NCI-H510A (cell line): ENCODE data around the gene SPAG9.

Experiments used
- DNase-seq: peaks from one replicate; lab custom pipeline; 2025; lab: John Stamatoyannopoulos, UW

The SPAG9 gene

DNA sequence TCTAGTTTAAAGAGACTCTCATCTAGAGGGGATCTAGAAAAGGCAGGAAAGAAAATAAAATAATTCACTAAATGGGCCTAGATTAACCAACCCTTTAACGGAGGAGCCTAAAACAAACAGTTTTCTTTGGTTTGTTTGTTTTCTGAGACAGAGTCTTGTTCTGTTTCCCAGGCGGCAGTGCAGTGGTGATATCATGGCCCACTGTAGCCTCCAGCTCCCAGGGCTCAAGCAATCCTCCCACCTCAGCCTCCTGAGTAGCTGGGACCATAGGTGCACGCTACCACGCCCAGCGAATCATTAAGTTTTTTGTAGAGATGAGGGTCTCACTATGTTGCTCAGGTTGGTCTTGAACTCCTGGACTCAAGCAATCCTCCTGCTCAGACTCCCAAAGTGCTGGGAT, 132.2 kb downstream of the SPAG9 start:
- DNase-seq: no peak

DNA sequence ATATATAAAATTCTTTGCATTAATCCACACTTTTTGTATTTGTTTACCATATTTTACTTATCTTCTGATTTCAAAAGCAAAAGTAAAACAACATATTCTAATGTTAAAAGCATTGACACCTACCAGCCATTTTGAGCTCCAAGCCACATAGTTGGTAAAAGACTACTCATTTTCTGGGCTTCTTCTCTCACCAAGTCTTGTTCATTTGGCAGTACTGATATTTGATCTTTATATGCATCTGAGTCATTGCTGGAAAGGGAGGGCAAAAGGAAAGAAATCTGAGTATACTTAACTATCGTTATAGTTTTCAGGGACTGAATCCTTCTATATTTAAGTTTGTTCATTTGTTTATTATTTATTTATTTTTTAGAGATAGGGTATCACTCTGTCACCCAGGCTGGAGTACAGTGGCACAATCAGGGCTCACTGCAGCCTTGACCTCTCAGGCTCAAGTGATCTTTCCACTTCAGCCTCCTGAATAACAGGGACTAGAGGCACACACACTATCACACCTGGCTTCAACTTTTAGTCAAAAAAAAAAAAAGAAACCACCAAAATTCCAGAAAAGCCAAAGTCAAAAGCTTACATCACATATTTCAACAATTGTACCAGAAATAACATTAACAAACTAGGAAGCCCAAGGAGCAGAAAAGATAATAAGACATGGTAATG, 133.5 kb downstream of the SPAG9 start:
- DNase-seq: no peak

DNA sequence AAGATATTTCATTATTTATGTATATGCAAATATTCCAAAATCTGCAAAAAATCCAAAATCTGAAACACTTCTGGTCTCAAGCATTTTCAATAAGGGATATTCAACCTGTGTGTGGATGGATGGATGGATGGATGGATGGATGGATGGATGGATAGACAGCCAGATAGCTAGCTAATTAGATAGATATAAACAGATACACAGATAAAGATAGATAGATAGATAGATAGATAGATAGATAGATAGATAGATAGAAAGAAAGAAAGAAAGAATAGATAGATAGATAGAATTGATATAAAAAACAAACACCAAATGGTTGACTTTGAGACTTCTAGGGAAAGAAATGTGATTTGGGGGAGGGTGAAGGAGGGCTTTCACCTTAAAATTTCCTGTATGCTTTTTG, 139.4 kb downstream of the SPAG9 start:
- DNase-seq: no peak

DNA sequence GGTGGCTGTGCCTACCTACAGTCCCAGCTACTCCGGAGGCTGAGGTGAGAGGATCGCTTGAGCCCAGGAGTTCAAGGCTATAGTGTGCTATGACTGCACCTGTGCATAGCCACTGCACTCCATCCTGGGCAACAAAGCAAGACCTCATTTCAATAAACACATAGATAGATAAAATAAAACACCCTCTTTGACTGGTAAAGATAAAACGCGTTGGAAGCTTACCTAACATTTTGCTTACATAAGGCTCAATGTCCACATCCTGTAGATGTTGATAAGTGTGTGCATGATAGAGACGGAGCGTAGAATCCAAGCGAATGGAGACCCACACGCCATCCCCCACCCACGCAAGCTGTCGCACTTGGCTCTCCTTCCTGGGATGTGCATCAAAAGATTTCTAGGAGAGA, 141.1 kb downstream of the SPAG9 start:
- DNase-seq: peak; percentile 6

DNA sequence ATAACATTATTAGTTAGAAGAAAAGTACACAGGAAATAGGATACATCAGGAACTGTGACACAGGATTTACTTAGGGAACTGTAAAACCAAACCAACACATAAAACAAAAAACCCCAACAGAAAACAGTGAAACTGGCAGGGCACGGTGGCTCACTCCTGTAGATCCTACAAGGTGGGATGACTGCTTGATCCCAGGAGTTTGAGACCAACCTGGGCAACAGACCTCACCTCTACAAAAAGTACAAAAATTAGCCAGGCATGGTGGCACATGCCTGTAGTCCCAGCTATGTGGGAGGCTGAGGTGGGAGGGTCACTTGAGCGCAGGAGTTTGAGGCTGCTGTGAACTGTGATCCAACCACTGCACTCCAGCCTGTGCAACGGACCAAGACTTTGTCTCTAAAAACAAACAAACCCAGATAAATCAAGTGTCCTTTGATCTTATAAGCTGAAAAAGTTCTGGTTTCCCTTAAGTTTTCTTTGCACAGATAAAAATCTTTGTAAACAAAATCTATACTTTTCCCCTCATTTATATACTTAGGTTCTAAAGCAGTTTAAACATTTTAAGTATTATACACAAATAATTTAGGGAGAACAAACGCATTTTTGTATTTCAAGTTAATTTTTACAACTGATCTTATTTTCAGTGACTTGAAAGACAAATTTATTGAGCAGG, 143.0 kb downstream of the SPAG9 start:
- DNase-seq: no peak

DNA sequence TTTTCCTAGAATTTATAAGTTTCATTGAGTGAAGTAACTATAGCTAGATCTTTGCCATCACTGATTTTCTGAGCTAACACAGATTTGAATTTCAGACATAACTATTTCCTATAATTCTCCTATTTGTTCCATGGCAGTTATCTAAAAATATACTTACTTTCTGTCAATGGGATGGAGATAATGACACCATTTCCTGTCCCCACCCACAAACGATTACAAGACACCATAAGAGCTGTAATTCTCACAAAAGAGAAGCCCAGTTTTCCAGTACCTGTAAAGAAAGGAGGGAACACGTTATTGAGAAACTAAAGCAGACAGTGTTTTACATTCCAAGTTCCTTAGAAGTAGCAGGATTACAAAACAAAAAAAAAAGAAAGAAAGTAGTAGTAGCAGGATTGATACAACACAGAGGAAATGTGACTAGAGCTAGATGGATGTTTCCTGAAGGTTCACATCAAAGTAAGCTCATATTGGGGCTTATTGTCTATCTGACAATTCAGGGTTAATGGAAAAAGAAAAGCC, 143.7 kb downstream of the SPAG9 start:
- no peak for DNase-seq

DNA sequence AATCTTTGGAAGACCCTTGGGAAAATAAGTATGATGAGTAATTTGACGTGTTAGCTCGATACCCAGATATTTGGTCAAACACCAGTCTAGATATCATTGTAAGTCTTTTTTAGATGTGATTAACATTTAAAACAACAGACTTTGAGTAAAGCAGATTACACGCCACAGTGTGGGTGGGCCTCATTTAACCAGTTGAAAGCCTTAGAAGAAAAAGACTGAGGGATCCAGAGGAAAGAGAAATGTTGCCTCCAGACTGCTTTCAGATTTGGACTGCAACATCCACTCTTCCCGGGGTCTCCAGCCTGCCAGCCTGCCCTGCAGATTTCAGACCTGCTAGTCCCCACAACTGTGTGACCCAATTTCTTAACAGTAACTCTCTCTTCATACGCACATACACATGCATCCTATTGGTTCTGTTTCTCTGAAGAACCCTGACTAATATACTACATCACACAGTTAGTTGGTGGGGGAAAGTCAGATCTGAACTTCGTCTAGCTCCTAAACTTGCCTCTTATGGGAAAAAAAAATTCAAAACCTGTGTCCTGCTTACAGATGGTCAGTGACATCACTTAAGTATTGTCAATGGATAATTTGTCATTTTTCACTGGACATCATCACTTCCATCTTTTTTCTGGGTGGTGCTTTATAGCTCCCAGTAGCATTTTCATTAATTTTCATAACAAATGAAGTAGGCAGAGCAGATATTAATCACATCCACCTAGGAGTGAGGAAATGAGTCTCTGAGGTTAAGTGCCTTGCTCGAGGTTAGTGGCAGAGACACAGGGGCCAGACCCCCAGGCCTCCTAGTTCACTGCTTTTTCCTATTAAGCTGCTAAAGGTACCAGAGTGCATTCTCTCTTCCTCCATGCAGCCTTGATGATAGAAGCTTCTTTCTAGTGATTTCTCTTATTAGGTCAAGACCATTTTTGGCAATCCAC, 146.8 kb downstream of the SPAG9 start:
- no peak for DNase-seq

DNA sequence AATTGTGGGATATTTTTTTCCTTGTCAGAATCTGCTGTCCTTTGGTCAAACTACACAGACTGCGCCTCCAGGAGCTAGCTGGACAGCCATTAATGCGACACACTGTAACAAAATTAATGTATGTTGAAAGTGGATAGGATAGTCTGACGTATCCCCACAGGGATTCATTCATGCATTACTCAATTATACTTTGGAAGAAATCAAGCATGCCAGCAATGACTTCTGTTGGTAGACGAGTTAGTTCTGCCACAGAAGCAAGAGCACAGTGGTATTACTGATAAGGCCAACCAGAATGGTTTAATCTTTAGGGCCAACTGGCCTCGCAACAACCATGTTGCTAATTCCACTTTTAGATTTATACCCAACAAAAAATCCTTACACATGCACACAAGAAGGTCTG, 148.1 kb downstream of the SPAG9 start:
- no peak for DNase-seq

DNA sequence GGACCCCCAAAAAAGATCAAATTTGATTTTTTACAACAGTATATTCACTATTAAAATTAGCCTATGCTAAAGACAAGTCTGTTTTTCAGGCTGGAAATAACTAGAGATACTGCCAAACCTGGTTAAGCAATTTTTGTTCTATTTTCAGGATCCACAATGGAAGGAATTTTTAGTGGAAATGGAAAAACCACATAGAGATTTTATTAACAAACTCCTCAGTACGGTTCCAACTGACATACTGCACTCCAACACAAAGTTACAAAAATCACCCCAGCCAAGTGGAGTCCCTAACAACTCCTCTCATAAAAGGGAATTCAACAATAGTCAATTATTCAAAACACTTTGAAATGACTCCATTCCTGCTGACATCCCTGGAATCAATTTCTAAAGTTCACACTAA, 152.9 kb downstream of the SPAG9 start:
- no peak for DNase-seq

DNA sequence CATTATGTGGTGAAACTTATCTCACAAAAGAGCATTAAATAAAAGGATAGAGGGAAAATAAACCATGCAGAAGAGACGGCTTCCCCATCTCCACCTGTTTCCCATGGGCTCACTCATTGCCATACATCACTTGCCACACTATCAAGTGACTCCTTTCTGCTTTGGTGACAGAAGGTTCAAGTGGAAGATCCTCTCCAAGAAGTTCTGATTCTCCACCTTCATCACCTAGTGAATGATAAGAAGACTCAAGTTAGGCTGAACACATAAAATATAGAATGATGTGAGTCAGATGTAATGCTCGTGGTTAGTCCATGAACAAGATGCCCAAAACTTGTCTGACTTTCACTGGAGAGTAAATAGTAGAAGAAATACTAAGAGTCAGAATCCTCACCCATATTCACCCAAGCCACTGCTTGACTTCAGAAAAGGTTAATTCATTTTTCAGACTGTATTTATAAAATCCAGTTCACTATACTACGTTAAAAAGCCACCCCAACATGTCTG, 154.5 kb downstream of the SPAG9 start:
- no peak for DNase-seq

DNA sequence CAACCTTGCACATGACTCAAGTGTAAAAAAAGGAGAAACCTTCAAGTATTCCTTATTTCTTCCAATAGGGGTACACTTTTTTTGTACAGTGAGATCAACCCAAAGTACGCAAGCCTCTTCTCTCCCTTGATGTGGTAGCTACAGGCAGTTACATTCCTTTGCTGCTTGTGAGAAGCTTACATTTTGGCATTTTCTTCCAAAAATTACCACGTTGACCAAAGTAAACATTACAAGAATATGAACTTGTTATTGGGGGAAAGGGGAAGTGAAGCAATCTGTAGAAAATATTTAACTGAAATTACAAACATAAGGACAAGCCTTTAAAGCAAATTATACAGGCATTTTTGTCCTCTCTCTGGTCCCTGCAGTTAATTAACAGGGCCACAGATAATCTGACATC, 157.5 kb downstream of the SPAG9 start:
- DNase-seq: no peak

DNA sequence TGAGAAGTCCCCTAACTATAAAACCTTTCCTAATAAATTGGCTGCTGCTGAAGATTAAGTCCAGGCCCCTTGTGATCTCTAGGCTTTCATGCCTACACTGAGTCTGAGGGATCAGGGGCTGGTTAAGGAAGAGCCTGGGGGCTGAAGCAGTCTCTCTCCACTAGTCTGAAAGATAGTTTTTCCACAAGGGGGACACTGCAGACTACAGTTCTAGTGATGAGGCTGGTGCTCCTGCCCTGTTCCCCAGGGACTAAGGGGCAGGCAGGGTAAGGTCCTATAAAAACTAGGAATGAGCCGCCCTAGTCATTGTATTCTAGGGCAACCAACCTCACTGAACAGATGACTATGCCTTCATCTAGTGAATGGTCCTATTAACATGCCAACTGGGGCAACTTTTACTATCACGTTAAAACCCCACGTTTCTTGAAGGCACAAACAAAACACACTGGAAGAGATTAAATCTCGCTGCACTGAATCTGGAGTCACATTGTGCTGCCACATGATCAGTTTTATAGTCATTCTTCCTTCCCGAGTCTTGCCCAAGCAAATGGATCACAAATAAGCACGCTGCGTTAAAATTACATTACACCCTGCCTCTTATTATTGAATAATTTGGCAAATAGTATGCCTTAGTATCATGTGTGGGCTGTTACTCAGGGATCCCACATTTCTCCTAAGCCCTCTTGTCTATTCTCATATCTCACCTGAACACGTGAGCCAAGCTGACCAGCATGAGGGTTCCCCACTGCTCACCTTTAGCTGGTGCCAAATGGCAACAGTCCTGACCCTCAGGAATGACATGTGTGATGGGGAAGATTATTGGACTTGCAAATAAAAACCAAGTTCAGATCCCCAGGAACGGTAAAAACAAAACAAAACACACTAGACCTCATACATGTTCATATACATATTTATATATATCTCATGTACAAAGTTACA, 159.1 kb downstream of the SPAG9 start:
- no peak for DNase-seq

DNA sequence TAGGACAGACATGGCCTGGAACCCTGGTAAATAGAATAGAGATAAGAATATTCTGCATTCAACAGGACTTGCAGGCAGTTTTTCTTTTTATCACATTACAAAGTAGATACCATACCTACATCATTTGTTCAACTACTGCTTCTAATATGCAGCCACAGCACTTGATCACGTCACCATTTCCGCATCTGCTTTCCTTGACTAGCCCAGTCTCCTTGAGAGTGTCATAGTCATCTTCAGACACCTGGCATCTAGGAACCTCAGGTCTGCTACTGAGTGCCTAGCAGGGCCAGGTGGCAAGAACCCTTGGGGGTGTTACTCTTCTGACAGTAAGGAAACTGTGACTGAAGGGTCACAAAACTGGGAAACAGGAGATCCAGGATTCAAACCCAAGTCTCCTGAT, 161.3 kb downstream of the SPAG9 start:
- DNase-seq: no peak

DNA sequence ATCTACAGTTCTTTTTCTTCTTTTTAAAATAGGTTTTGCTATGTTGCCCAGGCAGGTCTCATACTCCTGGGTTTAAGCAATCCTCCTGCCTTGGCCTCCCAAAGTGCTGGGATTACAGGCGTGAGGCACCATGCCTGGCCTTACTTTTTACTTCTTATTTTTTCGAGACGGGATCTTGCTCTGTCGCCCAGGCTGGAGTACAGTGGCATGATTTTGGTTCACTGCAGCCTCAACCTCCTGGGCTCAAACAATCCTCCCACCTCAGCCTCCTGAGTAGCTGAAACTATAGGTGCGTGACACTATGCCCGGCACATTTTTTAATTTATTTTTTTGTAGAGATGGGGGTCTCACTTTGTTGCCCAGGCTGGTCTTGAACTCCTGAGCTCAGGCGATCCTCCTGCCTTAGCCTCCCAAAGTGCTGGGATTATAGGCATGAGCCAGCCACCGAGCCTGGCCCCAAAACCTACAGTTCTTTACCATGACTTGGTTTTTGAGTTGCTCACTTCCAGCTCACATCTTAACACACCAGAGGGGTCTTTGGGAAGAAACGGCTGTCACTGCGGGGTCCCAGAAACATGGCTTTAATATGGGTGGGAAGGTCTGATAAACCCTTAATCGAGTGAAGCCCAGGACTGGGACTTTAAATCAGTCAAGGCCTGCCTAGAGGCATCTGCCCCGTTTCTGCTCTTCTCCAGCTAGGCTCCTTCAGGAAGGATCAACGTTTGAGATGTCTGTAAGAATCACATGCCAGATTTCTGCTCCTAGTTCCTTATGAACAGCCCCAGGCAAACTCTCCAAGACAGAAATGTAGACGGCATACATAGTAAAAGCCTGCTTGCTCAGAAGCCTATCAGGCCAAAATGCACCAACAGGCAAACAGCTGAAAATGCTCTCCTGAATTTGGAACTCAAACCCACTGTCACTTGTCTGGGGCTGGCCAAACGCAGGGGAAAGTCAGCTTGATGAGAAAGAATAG, 162.8 kb downstream of the SPAG9 start:
- DNase-seq: no peak

DNA sequence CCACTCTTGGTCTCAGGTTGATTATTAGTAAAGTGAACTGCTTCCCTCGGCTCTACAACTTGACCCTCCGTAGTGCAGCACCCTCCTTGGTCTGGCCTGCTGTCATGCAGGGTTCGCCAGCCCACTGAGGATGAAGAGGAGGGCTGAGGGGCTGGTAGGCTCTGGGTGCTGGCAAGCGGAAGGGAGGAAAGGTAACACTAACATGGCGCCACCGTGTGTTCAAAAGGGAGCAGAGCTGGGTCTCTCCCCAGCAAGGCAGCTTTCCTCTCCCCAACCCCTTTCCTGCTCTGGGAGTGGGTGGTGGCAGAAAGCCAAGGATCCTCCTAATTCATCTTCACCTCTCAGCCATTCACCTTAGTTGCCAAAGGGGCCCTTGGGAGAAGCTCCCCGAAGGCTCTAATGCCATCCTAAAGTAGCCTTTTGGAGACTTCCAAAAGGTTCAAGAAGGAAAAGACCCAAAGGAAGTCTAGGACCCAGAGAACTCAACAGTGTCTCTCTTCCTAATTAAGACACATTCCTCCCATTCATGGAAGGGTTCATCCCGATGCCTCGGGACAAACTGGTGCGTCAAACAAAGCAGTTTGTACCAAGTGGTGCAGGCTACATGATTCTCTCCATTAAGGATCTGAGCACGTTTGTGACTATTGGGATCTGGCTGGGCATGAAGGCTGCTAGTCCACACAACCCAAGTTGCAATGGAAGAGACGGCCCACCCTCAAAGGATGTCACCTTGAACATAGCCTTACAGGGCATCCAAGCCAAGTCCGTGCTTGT, 163.7 kb downstream of the SPAG9 start:
- peak; percentile 60 for DNase-seq

DNA sequence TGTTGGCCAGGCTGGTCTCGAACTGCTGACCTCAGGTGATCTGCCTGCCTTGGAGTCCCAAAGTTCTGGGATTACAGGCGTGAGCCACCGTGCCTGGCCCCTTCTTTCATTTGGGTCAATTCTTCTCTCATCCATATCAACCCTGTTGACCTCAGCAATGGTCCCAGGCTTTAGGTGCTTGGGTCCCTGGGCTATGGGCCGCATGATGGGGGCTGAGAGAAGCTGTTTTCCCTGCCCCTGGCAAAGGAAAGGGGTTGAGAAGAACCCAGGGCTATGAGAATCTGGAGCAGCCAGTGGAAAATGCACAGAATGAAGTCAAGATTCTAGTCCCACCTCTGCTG, 164.3 kb downstream of the SPAG9 start:
- DNase-seq: no peak

DNA sequence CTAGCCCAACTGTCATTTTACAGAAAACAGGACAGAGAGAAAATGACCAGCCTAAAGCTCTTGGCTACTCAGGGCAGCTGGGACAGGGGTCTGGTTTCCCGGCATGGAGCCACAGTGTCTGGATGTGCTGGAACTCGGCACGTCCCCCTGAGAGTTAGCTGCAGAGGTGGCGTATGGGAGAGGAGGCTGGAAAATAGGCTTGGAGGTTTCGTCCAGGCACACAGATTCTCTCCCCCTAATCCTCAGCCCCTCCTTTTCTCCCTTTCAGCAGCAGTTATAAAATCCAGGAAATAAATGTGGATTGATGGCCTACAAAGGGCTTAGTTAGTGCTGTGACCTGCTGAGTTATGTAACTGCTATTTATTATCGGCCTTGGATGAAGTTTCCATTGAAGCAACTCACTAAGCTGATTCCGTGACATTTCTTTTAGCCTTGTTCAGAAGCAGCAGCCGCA, 165.0 kb downstream of the SPAG9 start:
- DNase-seq: no peak

DNA sequence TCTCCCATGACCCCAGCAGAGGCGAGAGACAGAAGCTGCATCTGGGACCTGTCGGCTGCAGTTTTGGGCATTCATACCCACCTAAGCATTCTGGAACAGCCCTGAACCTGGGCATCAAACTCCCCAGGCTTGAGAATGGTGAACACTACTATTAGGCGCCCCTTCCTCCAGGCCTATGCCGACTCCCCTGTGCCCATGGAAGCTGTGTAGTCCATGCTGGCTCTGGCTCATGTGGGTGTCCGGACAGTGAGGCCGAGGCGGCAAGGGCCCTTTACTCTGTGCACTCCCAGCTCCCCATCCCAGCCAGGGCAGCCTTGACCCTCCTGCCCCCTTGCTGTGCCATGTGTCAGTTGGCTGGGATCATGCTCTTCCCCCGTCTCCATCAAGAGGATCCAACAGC, 165.5 kb downstream of the SPAG9 start:
- DNase-seq: no peak

DNA sequence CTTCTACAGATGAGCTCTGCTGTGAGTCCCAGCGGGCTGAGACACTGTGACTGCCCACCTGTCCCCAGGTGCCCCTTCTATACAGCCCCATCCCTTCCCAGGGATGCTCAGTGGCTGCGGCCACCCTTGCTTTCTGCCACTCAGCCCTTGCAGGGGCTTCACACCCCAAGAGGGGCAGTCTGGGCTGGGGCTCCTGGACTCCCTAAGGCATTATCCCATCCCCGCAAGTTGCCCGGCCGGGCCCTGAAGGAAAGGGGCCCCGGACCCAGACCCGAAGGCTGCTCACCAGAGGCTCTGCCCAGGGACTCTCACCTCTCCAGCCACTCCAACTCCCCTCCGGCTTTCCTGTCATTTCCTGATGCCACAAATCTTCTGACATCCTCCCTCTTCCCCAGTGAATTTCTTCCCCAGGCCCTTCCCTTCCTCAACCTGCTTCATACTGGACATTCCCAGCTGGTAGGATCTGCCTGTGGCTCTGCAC, 166.0 kb downstream of the SPAG9 start:
- DNase-seq: no peak
